Cardiac muscle cell (in vitro differentiated cells and primary cell): Measurements from ENCODE around the gene ARHGAP10. TPM values are rescaled to one million over a fixed set of nuclear protein-coding genes. Genes with fewer than 3 reads are reported as not detected.

Experiments used
- DNase-seq, 2 donors: peaks; one replicate each; pipeline versions ENCODE4 v3.0.0 to v3.0.0-alpha.2; 2010 to 2017; ENCODE audit warnings: low read depth in 1 of 2, low spot score in 1 of 2
- H3K27ac ChIP-seq: fragments of 200-600 bp; sonication (generic); 2 replicates; pipeline ENCODE4 v1.5.1; 2016
- H3K27me3 ChIP-seq: fragments of 200-600 bp; sonication (generic); 2 replicates; pipeline ENCODE4 v1.6.0; 2016; ENCODE audit warnings: control low read depth
- H3K36me3 ChIP-seq: fragments of 200-600 bp; sonication (generic); 2 replicates; pipeline ENCODE4 v1.5.1; 2016; ENCODE audit warnings: control low read depth
- H3K4me1 ChIP-seq: fragments of 200-600 bp; sonication (generic); 2 replicates; pipeline ENCODE4 v1.8.1; 2017; ENCODE audit warnings: low read depth, mild to moderate bottlenecking, mixed run types
- H3K4me3 ChIP-seq: fragments of 200-600 bp; sonication (generic); 2 replicates; pipeline ENCODE4 v1.5.1; 2016; ENCODE audit warnings: mild to moderate bottlenecking
- H3K9me3 ChIP-seq: fragments of 200-600 bp; sonication (generic); 2 replicates; pipeline ENCODE4 v1.5.1; 2017; ENCODE audit warnings: low read depth, mild to moderate bottlenecking, control low read depth
- CTCF ChIP-seq: IDR thresholded peaks from 2 replicates; pipeline ENCODE4 v1.5.1; 2012; ENCODE audit warnings: low read depth, mild to moderate bottlenecking, low read length
- polyA plus RNA-seq: library from polyadenylated mRNA; unstranded; fragments of >200 nt; fragmentation: Nextera tagmentation; extraction: Ambion mirVana; gene quantifications from 2 replicates; pipeline ENCODE4 v1.2.1, GENCODE V29; 2016
- total RNA-seq: library from RNA; depleted of rRNA; stranded (reverse); fragments of >200 nt; gene quantifications from 2 replicates; pipeline ENCODE4 v1.2.3, GENCODE V29; 2016

ARHGAP10 gene
- total and polyA plus RNA-seq, 2 experiments from 2014 or later, result 12.1 to 15.0 TPM

GRCh38 chr4:148015468-148015867, 283.6 kb downstream of the ARHGAP10 start:
- Histone ChIP-seq H3K36me3 (no peaks in the 10 kb centered on the region), H3K27ac (no peak overlapping the region), H3K9me3 (no peaks in the 10 kb centered on the region), H3K27me3 (no peaks in the 10 kb centered on the region), H3K4me1 (no peaks in the 10 kb centered on the region), H3K4me3 (no peak overlapping the region)
- DNase-seq, result no peak
- TF ChIP-seq CTCF, result no peak

- Histone ChIP-seq H3K27me3 (no peaks in the 10 kb centered on the region), H3K4me3 (no peak overlapping the region), H3K27ac (no peak overlapping the region), H3K9me3 (no peaks in the 10 kb centered on the region), H3K36me3 (no peaks in the 10 kb centered on the region), H3K4me1 (no peaks in the 10 kb centered on the region)
- no peak for DNase-seq
- TF ChIP-seq CTCF, result no peak
Observed at GRCh38 chr4:148016063-148016637, 284.3 kb downstream of the ARHGAP10 start.

GRCh38 chr4:148017801-148018200, 285.9 kb downstream of the ARHGAP10 start:
- Histone ChIP-seq H3K4me1 (no peaks in the 10 kb centered on the region), H3K36me3 (no peaks in the 10 kb centered on the region), H3K9me3 (no peaks in the 10 kb centered on the region), H3K4me3 (no peak overlapping the region), H3K27me3 (no peaks in the 10 kb centered on the region), H3K27ac (no peak overlapping the region)
- peak in 1 of 2 donors; percentile 37 for DNase-seq
- TF ChIP-seq CTCF, result no peak

GRCh38 chr4:148021686-148022085, 289.8 kb downstream of the ARHGAP10 start:
- Histone ChIP-seq H3K36me3 (no peaks in the 10 kb centered on the region), H3K9me3 (no peaks in the 10 kb centered on the region), H3K4me1 (no peaks in the 10 kb centered on the region), H3K27ac (no peak overlapping the region), H3K27me3 (no peaks in the 10 kb centered on the region), H3K4me3 (no peak overlapping the region)
- no peak for TF ChIP-seq CTCF
- DNase-seq, result no peak

GRCh38 chr4:148022975-148023374, 291.1 kb downstream of the ARHGAP10 start:
- no peak for DNase-seq
- Histone ChIP-seq H3K9me3 (no peaks in the 10 kb centered on the region), H3K27me3 (no peaks in the 10 kb centered on the region), H3K36me3 (no peaks in the 10 kb centered on the region), H3K27ac (no peak overlapping the region), H3K4me3 (no peak overlapping the region), H3K4me1 (no peaks in the 10 kb centered on the region)
- no peak for TF ChIP-seq CTCF
